Uterus (tissue), 2 donors: Measurements from ENCODE around the gene PHAF1.

Source experiments
- POLR2A ChIP-seq, 2 donors: fragments of 450-650 bp; IDR thresholded peaks; one replicate each; pipeline ENCODE4 v1.6.1; 2016; ENCODE audit warnings: antibody characterized with exemption in 2 of 2, mild to moderate bottlenecking in 1 of 2, moderate library complexity in 1 of 2
- TF ChIP-seq, protein P1 (sequence below), 4 experiments: fragments of 200-600 bp in 2 of 4; fragments of 450-650 bp in 2 of 4; sonication (generic) in 2 of 4; IDR thresholded peaks; one replicate each; pipeline ENCODE4 v1.5.1; 2016 to 2019; ENCODE audit warnings: antibody characterized with exemption in 4 of 4, mild to moderate bottlenecking in 2 of 4, moderate library complexity in 1 of 4

DNA sequence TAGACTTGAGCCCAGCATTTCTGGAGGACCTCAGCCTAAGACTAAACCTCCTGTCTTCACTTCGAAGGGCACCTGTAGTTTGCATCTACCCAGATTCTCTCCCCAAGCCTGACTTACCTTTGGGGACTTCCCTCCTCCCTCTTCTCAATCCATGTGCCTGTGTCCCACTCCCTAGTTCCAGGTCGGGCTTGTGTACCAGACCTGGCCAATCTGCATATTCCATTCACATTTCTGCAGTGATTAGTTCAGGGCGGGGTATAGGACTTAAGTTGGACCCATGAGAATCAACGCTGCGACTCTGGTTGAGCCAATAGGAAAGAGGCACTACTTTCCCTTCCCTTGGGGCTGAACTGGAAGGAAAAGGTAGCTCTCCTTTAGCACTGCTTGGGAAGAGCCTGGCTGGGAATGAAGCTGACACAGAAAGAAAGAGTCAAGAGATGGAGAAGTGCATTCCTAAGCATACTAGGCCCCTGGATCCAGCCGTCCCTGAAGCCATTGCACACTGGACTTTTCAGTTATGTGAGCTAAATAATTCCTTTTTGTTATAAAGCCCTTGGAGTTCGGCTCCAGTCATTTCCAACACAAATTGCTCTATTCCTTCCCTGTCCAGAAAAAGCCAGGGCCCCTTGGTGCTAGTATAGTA, 47.5 kb downstream of the PHAF1 start:
- no peak for TF ChIP-seq POLR2A (IDR thresholded peaks at IDR 0.05)
- TF ChIP-seq, protein P1, sequence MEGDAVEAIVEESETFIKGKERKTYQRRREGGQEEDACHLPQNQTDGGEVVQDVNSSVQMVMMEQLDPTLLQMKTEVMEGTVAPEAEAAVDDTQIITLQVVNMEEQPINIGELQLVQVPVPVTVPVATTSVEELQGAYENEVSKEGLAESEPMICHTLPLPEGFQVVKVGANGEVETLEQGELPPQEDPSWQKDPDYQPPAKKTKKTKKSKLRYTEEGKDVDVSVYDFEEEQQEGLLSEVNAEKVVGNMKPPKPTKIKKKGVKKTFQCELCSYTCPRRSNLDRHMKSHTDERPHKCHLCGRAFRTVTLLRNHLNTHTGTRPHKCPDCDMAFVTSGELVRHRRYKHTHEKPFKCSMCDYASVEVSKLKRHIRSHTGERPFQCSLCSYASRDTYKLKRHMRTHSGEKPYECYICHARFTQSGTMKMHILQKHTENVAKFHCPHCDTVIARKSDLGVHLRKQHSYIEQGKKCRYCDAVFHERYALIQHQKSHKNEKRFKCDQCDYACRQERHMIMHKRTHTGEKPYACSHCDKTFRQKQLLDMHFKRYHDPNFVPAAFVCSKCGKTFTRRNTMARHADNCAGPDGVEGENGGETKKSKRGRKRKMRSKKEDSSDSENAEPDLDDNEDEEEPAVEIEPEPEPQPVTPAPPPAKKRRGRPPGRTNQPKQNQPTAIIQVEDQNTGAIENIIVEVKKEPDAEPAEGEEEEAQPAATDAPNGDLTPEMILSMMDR (IDR thresholded peaks at IDR 0.05): no peak
